AG08396 (cell line): ENCODE measurements around the gene GID8.

ENCODE experiments used
- DNase-seq: peaks from one replicate; pipeline ENCODE4 v3.0.0; 2012; ENCODE audit warnings: low spot score, mixed read lengths

The GID8 gene

DNA sequence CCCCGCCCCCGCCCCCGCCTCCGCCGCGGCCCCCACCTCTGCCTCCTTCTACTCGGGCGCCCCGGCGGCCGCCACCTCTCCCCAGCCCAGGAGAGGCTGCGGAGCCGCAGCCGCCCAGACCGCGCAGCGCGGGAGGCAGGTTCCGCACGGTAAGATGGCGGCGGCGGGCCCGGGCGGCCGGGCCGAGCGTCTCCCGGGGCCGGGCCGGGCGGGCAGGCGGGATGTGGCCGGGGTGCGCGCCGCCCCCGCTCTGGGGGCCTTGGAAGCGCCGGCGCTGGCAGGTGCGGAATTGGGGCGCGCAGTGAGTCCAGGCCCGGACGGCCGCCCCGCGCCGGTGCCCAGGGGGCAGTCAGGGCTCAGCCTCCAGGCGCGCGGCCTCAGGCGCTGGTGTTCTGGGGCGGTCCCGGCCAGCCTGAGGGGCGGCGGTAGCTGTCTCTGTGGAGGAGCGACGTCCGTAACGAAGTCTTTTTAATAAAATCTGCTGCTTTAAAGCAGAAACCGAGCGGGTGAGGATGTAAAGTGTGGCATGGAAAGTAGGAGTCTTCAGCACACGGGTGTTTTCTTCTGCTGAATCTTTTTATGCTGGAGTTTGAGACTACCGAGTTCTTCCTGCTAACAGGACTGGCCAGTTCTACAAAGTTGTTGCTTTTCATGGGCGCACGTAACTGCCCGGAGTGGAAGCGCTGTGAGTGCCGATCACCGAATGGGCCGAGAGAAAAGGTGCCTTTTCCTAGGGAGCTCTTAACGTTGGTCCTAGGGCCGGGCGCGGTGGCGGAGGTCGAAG is at the start of gene GID8:
TSS of gene GID8 (plus strand) at position 43 of the 784 bp plus-strand sequence. CDS start 3,356 bp downstream, outside the sequence.
- DNase-seq, result peak; percentile 70

DNA sequence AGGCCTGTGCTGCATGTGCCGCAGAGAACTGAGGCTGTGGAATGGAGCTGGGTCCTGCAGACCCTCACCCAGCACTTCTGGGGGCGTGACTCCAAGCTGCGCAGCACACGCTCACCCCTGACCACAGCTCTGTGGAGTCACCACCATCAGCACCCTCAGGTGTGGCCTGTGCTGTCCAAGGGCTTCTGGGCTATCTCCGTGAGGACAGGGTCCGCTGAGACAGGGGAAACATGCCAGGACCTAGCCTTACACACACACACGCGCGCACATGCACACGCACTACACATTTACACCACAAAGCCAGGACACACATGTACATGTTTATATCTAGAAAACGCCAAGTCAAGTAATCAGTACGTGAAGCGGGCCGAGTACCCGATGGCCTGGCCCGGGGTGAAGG is 49.5 kb upstream of the GID8 start:
- DNase-seq, result no peak

DNA sequence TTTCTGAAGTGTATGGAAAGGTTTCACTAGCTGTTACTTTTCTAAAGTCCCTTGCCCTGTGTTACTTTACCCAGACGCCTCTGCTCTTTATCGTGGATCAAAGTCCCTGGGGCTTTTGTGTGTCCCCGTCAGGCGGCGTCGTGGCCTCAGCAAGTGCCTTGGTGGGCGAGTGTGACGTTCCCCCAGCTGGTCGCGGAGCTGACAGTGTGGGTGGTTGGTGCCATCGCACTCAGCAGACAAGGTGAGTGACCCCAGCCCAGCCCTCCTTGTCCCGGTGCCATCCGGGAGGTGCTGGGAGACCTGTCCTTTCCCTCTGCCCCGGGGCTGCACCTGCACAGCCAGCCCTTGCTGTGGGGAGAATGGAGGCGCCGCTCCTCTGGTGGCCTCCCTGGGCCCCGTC is 49.0 kb upstream of the GID8 start:
- DNase-seq, result no peak

DNA sequence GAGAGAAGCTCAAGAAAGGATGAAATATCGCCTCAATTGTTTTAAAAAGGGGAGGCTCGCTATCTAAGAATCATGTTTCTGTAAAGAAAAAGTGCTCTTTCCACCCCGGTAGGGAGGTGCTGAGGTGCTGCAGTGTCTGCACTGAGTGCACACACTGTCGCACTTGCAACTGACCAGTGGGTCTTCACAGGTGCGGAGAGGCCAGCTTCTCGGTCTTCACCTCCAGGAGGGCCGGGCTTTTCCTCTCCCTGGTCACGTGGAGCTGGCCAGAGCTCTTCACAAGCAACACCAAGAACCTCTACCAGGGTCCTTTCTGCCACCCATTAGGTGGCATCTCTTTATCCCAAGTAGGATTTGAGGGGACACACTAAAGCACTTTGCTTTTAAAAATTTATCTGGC is 48.5 kb upstream of the GID8 start:
- DNase-seq, result no peak

DNA sequence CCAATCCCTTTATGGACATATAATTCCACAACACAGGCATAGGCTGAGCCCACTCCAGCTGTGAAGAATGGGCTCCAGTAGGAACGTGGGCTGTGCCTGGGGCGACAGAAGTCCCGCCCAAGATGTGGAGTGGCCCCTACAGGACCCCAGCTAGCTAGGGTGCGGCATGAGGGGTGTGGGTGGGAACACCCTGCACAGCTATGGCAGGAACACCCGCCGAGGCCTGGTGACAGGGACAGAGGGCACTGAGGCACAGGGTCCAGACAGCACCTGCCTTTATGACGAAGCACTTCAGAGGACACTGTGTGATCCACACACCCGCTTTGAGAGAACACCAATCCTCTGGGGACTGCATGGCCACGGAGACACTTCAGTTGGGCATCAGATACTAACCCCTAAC is 48.1 kb upstream of the GID8 start:
- no peak for DNase-seq

DNA sequence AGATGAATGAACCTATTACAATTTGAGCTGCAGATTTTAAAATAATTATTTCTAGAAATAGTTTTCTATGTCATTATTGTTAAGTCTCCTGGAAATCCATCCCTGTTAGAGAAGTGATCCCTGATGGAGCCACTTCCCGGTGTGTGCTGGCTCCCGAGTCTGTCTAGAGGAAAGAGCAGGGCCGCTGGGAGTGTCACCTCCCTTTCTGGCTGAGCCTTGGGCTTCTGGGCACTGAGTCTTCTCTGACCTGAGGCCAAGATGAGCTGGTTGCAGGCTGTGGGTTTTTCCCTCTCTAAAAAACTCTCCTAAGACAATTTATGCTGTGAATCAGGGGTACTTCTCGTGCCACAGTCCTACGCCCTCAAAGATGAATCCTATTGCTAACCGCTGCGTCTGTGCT is 47.5 kb upstream of the GID8 start:
- no peak for DNase-seq

DNA sequence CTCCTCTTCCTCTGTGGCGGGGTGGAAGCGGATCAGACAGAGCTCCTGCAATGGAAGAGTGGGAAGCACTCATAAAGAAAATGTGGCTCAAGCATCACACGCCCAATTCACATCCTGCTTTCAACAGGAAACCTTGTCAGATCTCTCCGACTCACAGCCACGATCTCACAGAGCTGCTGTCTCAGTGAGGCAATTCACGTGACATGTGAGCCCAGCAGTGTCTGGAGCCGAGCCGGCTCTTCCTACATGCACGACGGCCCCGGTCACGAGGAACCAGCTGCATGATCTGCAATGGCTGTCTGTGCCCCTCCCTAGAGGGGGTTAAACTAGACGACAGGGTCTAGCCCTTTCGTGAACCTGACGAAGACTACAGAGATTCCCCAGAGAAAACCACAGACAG is 46.8 kb upstream of the GID8 start:
- DNase-seq, result no peak

DNA sequence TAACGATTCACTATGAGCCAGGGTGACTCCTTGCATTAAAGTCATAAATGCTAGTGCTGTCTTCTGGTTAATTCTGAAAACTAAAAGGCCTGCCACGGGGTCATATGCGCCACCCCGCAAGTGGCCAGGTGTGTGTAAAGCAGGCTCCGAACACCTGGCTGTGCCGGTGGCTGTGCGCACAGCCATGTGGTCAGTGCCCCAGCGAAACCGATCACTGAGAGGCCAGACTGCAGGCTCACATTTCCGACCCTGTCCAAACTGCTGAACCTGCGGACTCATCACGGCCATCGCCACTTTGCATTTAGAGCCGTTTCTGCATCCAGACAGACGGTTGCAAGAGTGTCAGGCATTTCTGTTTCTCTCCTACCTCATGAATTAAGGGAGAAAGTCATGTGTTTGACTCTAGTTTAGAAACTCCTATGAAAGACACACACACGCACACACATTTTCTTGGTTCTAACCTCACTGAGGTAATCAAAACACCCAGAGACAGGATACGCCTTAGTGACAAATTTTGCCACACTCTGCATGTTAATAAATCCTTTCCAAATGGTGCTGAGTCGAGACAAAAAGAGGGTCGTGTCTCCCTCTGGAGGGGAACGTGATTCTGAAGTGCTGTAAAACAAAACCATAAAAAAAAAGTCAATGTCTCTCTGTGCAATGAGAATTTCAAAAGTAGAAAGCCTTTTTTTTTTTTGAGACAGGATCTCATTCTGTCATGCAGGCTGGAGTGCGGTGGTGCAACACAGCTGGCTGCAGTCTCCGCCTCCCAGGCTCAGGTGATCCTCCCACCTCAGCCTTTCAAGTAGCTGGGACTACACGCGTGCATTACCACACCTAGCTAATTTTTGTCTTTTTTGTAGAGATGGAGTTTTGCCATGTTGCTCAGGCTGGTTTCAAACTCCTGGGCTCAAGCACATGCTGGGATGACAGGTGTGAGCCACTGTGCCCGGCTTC is 45.3 kb upstream of the GID8 start:
- DNase-seq, result no peak

DNA sequence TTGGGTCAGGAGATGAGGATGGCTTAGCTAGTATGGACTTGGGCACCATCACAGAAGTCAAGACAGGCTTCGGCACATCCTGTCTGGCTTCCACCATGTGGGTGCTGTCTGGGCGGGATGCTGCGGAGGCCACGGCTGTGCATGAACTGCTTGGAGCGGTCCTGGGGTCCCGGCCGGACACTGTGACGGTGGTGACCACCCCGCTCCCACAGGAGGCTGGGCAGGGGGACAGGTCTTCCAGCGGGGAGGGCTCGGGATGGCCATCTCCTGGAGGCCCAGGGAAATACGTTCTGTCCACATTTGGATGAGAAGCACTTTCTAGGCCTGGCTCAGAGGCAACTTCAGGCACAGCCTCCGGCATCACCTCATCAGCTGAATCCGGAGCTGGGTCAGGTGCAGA is 44.2 kb upstream of the GID8 start:
- no peak for DNase-seq

DNA sequence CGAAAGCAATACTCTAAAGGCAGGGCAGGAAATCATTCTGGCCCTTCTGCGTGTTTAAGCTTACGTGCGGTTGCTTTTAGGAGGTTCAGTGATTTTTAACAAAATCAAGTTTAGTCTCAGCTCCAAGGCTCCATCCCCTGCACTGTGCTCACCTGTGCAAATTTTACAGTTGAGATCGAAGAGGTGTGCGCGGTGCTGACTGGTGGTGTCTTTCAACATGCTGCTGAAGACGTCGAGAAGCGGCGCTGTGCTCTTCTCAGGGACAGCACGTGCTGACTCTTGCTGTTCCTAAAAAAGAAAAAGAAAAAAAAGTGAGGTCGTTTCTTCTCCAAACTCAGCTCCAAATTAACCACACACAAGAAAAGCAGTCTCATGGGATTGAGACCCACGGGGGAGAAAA is 43.7 kb upstream of the GID8 start:
- no peak for DNase-seq

DNA sequence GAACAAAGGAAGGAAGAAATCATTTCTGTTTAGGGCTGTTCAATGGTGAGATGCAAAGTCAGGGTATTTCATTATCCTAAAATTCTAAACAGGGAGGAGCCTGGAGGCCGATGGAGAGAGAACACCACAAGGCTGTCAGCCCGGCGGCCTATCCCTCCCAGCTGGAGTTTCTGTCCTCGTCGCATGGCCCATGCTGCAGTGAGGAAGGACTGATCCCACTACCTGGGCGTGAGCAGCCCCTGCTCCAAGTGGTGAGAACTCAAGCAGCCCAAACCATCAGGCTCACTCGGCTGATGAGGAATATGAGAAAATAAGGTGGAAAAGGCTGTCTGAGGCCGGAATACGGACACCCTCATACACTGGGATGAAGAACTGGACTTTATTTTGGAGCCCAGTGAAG is 42.4 kb upstream of the GID8 start:
- DNase-seq, result no peak

DNA sequence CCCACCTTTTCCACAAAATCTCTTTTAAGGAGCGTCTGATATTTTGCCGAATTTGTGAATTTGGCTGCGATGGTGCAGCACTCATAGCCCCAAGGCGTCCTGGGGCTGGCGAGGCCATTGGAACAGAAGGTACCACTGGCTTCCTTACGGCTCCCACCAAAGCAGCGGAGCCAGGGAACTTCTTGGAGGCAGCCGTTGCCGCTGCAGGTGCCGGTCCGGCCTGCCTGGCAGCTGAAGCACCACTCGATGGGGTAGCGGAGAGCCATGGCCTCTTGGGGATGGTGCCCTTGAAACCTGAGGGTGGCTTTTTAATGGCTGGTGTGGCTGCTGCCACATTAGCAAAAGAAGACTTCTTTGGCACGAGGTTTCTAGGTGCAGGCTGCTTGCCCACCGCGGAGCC is 41.4 kb upstream of the GID8 start:
- no peak for DNase-seq

DNA sequence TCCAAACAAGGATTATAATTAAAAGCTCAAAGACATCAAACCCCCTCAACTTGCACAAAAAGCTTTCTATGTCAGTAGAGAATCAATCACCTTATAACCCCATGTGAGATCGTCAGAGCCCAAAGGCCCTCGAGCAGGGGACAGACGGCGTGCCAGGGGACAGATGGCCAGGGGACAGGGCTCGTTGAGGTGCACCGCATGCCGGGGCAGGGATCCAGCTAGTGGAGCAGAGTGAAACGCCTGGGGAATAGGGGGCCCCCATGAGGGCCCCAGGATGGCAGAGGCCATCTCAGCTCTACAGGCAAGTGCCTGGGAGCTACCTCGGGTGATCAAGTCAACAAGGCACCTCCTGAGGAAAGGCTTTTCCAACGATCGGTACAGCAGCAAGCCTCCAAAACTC is 40.3 kb upstream of the GID8 start:
- DNase-seq, result no peak

DNA sequence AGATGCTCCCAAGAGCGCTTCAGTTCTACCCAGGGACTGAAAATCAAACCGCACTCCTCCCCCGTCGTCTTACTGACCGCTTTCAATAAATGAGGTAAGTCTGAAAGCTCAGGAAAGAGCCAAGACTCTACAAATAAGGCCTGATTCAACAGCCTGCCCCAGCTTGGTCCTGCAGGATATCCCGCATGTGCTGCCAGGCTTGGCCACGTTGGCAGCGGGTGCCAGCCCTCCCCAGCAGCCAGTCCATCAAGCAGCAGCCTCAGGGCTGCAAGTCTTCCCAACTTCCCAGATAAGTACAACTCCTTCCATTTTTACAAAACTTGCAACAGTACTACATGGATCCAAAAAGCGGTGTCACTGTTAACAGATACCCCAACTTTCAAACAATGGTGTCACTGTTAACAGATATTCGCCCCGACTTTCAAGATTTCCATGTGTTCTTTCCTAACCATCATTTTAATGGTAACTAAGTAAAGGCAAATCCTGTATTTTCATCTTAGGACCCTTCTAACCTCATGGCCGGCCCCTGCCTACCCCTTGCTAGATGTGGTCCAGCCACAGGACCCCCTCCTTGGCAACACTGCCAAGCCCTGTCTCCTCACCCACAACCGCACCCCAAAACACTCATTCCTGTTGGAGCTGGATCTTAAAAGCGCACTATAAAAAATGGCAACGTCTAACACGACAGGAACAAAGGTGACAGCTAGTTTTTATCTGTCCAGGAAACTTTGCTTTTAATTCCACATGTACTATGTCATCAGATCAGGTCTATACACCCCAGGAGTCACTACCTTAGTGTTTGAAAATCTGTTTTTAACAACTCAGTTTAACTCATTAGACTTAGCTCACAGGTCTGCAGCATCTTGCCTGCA is 39.6 kb upstream of the GID8 start:
- no peak for DNase-seq

DNA sequence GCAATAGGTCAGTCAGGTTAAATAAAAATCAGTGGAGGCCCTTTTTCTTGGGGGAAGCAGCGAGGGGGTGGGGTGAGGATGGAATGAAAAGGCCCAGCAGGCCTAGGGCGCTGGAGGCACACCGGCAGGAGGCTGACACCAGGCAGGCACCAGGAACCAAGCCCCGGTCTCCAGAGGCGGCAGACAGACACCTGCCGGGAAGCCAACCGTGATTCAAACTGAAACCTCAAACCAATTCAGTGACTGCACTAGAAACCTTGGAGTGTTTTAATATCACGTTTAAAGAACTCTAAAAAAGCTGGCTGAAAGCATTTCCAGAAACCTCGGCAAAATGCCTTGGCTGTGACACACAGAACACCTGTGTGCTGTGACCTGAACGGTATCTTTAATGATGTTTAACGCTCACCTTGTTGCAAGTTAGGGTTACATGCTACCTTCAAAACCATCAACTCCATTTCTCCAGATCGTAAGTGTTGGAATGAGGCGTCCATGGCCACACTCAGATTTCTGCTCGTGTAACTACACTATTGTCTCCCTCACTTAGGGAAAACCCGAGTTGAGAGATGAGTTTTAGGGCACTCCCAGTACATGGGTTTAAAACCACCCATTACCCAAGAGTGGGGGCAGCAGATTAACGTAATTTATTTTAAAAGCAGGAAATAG is 38.8 kb upstream of the GID8 start:
- DNase-seq, result no peak

DNA sequence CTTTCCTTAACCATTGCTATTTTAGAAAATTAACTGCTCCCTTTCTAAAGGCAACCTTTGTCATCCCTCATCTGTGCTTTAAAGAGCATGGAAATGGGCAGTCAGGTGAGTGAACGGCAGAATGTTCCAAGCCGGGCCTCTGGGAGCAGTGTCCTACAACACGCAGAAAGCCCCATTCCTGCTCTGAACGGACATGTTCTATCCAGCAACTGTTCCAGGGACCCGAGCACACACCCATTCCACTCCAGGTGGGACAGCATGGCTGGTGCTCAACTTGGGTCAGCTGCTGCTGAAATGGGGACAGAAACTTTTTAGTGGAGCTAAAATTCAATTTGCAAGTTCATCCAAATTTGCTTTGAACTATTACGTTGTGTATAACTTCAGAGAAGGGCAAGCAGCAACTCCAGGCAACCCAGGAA is 38.3 kb upstream of the GID8 start:
- DNase-seq, result no peak

DNA sequence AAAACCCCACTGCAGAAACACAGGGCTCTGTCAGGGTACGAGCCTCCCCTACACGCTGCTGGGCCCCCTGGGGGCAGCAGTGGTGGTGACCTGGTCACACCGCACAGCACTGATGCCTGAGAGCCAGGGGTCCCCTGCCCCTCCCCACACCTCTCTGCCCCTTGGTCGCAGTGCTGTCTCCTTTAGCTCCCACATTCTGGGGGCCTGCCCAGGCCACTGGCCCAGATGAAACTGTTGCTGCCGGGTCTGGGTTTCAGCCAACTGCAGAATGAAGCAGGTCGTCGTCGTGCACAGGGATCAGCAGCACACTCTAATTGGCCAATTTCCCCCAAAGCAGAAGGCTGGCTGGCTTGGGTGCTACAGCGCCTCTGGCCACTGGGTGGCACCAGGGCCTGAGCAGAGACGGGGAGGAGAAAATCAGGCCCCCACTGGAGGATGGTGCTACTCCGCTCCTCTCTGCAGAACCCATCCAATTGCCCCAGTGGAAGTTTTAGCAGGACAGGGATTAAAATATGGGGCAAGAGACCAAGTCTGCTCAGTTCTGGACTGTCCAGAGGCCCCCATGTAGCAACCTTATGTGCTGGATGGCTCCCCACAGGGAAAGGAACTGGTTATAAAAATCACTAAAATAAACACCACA is 37.8 kb upstream of the GID8 start:
- peak; percentile 92 for DNase-seq

DNA sequence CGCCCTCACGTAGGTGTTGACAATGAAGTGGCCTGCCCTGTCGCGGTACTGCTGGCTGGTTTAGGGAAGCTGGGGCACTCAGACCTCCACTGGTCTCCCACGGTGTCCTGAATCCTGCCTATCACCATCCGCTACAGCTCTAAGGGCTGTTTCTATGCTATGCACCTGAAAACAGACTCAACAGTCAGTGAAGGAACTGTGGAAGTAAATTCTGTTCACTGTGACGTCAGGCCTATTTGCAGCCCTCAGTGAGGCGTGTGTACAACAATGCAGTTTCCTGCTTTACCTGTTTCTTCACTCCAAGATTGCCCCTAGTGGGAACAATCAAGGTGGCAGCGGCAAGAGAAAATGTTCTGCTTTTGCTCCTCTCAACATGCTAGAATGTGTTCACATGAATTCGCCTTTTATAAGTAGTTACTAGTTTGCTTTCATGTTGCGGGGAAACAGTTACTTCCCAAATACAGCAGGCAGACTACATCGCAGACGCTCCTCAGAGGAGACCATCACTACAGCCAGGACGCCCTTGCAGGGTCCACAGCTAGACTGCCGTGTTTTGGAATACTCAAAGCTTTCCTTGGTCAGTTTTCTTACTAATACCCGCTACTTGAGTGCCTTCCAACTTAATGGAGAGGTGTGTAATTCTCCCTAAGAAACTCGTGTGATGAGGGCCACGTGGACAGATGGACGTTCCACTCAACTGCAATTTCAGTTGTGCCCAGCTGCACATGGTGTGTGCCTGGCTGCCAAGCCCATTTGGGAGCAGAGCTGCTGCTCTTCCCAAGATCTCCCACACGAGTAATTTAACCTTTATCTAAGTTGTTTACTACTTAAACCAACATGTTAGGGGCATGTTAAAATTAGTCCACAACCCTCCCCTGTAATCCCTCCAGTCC is 37.0 kb upstream of the GID8 start:
- no peak for DNase-seq

DNA sequence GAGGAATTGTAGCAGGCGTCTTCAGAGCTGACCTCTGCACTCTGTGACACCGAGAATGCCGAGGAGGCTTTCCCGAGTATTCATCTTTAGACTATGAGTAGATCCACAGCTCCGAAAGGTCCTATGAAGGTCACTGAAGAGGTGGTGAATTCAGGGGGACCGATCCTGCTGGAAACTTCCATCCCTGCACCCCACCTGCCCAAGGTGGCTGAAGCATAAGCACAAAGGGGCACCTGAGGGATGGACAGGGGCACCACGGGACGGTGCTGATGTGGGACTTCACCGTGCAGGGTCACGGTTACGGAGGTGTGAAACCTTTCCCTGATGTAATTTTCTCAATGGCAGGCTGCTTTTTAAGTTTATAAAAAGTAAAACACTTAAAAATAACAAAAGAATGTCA is 36.1 kb upstream of the GID8 start:
- DNase-seq, result no peak
